H9 (cell line): ENCODE measurements around the gene TEDDM1. TPM values are rescaled to one million over a fixed set of nuclear protein-coding genes. Genes with fewer than 3 reads are reported as not detected.

Experiments
- DNase-seq: peaks from one replicate; pipeline ENCODE4 v3.0.0-alpha.2; 2017
- H2AFZ ChIP-seq: one replicate; pipeline ENCODE4 v1.6.1; 2013; ENCODE audit warnings: mild to moderate bottlenecking, low read length, control low read depth, moderate library complexity
- H2AK5ac ChIP-seq: 2 replicates; pipeline ENCODE4 v1.6.1; 2013; ENCODE audit warnings: low read length, control low read depth, mixed read lengths; ENCODE audit not compliant: insufficient read length
- H2BK120ac ChIP-seq: one replicate; pipeline ENCODE4 v1.6.1; 2013; ENCODE audit warnings: low read depth, mild to moderate bottlenecking, low read length, control low read depth, inconsistent platforms; ENCODE audit not compliant: poor library complexity, severe bottlenecking
- H2BK12ac ChIP-seq: 2 replicates; pipeline ENCODE4 v1.6.1; 2013; ENCODE audit warnings: low read length, control low read depth, mixed read lengths, low read depth; ENCODE audit not compliant: insufficient read length
- H2BK15ac ChIP-seq: 2 replicates; pipeline ENCODE4 v1.6.1; 2013; ENCODE audit warnings: low read depth, low read length, control low read depth
- H2BK20ac ChIP-seq: one replicate; pipeline ENCODE4 v1.6.1; 2013; ENCODE audit warnings: low read depth, mild to moderate bottlenecking, low read length, control low read depth, inconsistent platforms; ENCODE audit not compliant: poor library complexity, severe bottlenecking
- H2BK5ac ChIP-seq: 2 replicates; pipeline ENCODE4 v1.6.1; 2013; ENCODE audit warnings: low read length, control low read depth, mixed read lengths; ENCODE audit not compliant: insufficient read length
- H3K14ac ChIP-seq: 2 replicates; pipeline ENCODE4 v1.6.1; 2013; ENCODE audit warnings: low read length, control low read depth; ENCODE audit not compliant: insufficient read depth
- H3K18ac ChIP-seq: 2 replicates; pipeline ENCODE4 v1.6.1; 2013; ENCODE audit warnings: low read depth, mild to moderate bottlenecking, mixed read lengths, low read length, control low read depth; ENCODE audit not compliant: insufficient read length
- H3K23ac ChIP-seq: 2 replicates; pipeline ENCODE4 v1.6.1; 2013; ENCODE audit warnings: low read length, control low read depth, mixed read lengths, low read depth; ENCODE audit not compliant: insufficient read length
- H3K23me2 ChIP-seq: 2 replicates; pipeline ENCODE4 v1.6.1; 2013; ENCODE audit warnings: low read depth, mild to moderate bottlenecking, mixed read lengths, low read length, control low read depth; ENCODE audit not compliant: insufficient read length, poor library complexity, severe bottlenecking
- H3K27ac ChIP-seq: 2 replicates; pipeline ENCODE4 v1.5.1; 2013; ENCODE audit warnings: low read length, control low read depth, mixed read lengths, low read depth; ENCODE audit not compliant: insufficient read length
- H3K27me3 ChIP-seq: 2 replicates; pipeline ENCODE4 v1.6.1; 2013; ENCODE audit warnings: low read length, control low read depth, inconsistent platforms; ENCODE audit not compliant: insufficient read depth
- H3K4ac ChIP-seq: 2 replicates; pipeline ENCODE4 v1.6.1; 2013; ENCODE audit warnings: low read depth, mild to moderate bottlenecking, control low read depth, inconsistent platforms, low read length, moderate library complexity
- H3K4me1 ChIP-seq: 2 replicates; pipeline ENCODE4 v1.6.1; 2013; ENCODE audit warnings: low read length, control low read depth, inconsistent platforms; ENCODE audit not compliant: insufficient read depth
- H3K4me2 ChIP-seq: 2 replicates; pipeline ENCODE4 v1.6.1; 2013; ENCODE audit warnings: low read length, control low read depth, mixed read lengths; ENCODE audit not compliant: insufficient read length, insufficient read depth
- H3K56ac ChIP-seq: 2 replicates; pipeline ENCODE4 v1.6.1; 2013; ENCODE audit warnings: low read depth, mild to moderate bottlenecking, mixed read lengths, low read length, control low read depth; ENCODE audit not compliant: insufficient read length
- H3K79me1 ChIP-seq: 2 replicates; pipeline ENCODE4 v1.6.1; 2013; ENCODE audit warnings: low read depth, mild to moderate bottlenecking, moderate library complexity, low read length, control low read depth, inconsistent platforms; ENCODE audit not compliant: insufficient read depth, poor library complexity, severe bottlenecking
- H3K79me2 ChIP-seq: 2 replicates; pipeline ENCODE4 v1.6.1; 2013; ENCODE audit warnings: low read length, control low read depth, inconsistent platforms; ENCODE audit not compliant: insufficient read depth
- H3K9ac ChIP-seq: 2 replicates; pipeline ENCODE4 v1.6.1; 2013; ENCODE audit warnings: low read length, control low read depth, mixed read lengths; ENCODE audit not compliant: insufficient read length; ENCODE audit errors: extremely low read depth
- H3K9me3 ChIP-seq: one replicate; pipeline ENCODE4 v1.6.1; 2013; ENCODE audit warnings: low read depth, low read length, inconsistent platforms; ENCODE audit not compliant: control insufficient read depth
- H3T11ph ChIP-seq: one replicate; pipeline ENCODE4 v1.6.1; 2013; ENCODE audit warnings: mild to moderate bottlenecking, low read length, control low read depth, inconsistent platforms
- H4K20me1 ChIP-seq: one replicate; pipeline ENCODE4 v1.6.1; 2013; ENCODE audit not compliant: control insufficient read depth, insufficient read length, insufficient read depth
- H4K5ac ChIP-seq: 2 replicates; pipeline ENCODE4 v1.6.1; 2013; ENCODE audit warnings: low read depth, mild to moderate bottlenecking, mixed read lengths, low read length, control low read depth; ENCODE audit not compliant: insufficient read length
- H4K8ac ChIP-seq: replicated peaks from 2 replicates; pipeline ENCODE4 v1.6.1; 2013; ENCODE audit warnings: low read length, control low read depth, mixed read lengths, low read depth; ENCODE audit not compliant: insufficient read length
- H4K91ac ChIP-seq: 2 replicates; pipeline ENCODE4 v1.6.1; 2013; ENCODE audit warnings: low read depth, mild to moderate bottlenecking, moderate library complexity, mixed read lengths, low read length, control low read depth; ENCODE audit not compliant: insufficient read length
- H3K27ac Mint-ChIP-seq, 3 experiments: 2 replicates in 2 of 3; 3 replicates in 1 of 3; pipeline ENCODE4 v1.8.0; 2020 to 2021; ENCODE audit warnings: mixed read lengths in 3 of 3, mild to moderate bottlenecking in 1 of 3, moderate library complexity in 1 of 3
- H3K27me3 Mint-ChIP-seq: 2 replicates; pipeline ENCODE4 v1.8.0; 2021; ENCODE audit warnings: low read depth, mild to moderate bottlenecking, moderate library complexity, mixed read lengths
- H3K36me3 Mint-ChIP-seq, 3 experiments: 2 replicates in 2 of 3; 3 replicates in 1 of 3; pipeline ENCODE4 v1.8.0; 2020 to 2021; ENCODE audit warnings: low read depth in 3 of 3, mixed read lengths in 3 of 3; ENCODE audit not compliant: insufficient read depth in 1 of 3
- H3K4me1 Mint-ChIP-seq, 2 experiments: 2 replicates each; pipeline ENCODE4 v1.8.0; 2020; ENCODE audit warnings: mixed read lengths in 2 of 2
- H3K4me3 Mint-ChIP-seq, 2 experiments: 2 replicates in 1 of 2; 3 replicates in 1 of 2; pipeline ENCODE4 v1.8.0; 2020 to 2021; ENCODE audit warnings: mild to moderate bottlenecking in 2 of 2, mixed read lengths in 2 of 2, moderate library complexity in 1 of 2
- H3K9me3 Mint-ChIP-seq, 2 experiments: 2 replicates in 1 of 2; 3 replicates in 1 of 2; pipeline ENCODE4 v1.8.0; 2020; ENCODE audit warnings: mild to moderate bottlenecking in 2 of 2, mixed read lengths in 2 of 2, moderate library complexity in 1 of 2
- WGBS: extraction: QIAGEN DNeasy Blood & Tissue Kit; methylation state at CpG from one replicate; pipeline ENCODE4 v1.1.7; 2013; ENCODE audit warnings: missing lambda C conversion rate, low lambda C conversion rate, mixed read lengths; ENCODE audit not compliant: insufficient read length; ENCODE audit errors: extremely low coverage; 5-methylcytosine and 5-hydroxymethylcytosine counted together
- total RNA-seq: library from RNA; stranded (reverse); gene quantifications from 2 replicates; pipeline ENCODE4 v1.2.1, GENCODE V29; 2021
- TF ChIP-seq, protein P1 (sequence below): fragments of 200-600 bp; sonication (generic); conservative IDR thresholded peaks from 3 replicates; pipeline ENCODE4 v1.8.0; 2021; ENCODE audit warnings: antibody characterized with exemption, mild to moderate bottlenecking

TEDDM1 gene
- total RNA-seq, 1 experiment from 2014 or later, result not detected

DNA sequence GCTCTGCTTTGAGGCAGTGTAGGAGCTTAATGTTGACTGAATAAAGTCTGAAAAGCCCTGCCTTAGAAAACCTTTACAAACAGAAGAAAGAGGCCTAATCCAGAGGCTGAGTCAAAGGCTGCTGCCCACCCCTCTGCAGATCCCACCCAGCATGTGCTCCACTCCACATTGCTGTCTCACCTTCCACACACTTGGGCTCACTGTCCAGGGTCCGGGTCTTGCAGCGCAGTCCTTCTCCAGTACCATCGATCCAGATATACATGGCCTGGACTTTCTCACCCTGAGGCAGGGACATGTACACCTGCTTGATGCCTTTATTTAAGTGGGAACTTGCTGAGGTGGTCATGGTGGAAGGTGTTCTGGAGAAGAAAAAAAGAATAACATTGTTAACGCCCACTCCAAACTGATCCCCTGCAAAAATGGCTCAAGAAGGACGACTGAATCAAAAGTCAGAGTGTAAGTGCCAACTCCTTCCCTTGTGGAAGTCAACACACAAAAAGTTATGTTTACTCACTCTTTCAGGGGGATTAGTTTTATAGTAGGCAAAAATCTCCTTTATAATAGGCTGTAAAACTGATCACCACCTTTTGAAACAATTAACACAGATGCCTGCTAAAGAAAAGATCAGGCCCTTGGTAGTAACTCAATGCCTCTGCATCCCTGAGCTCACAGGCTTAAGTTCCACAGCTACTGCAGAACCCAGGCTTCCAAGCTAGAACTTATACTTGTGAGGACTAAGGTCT, 11.9 kb downstream of the TEDDM1 start:
- Histone ChIP-seq H3K56ac (no peak overlapping the region), H2BK20ac (no peak overlapping the region), H3K27ac (no peak overlapping the region), H3K4me2 (peak overlapping the region; percentile 79), H3K14ac (no peak overlapping the region), H3K4me1 (peaks cover 5% of the 10 kb centered on the region), H3T11ph (no peak overlapping the region), H2AFZ (no peak overlapping the region), H2BK120ac (no peak overlapping the region), H3K9me3 (no peaks in the 10 kb centered on the region), H2BK15ac (no peak overlapping the region), H4K20me1 (no peaks in the 10 kb centered on the region), H2BK12ac (no peak overlapping the region), H3K4ac (no peak overlapping the region), H3K79me1 (peaks cover 5% of the 10 kb centered on the region), H3K79me2 (peaks cover 31% of the 10 kb centered on the region; the same call in 1 of the 2 replicates), H3K23ac (no peak overlapping the region), H3K23me2 (peaks cover 12% of the 10 kb centered on the region), H3K18ac (no peak overlapping the region), H4K5ac (no peak overlapping the region), H4K8ac (no peak overlapping the region), H3K9ac (no peak overlapping the region), H3K27me3 (no peaks in the 10 kb centered on the region), H2AK5ac (no peak overlapping the region), H2BK5ac (no peak overlapping the region), H4K91ac (no peak overlapping the region)
- Mint-ChIP-seq H3K27me3 (peaks cover 2% of the 10 kb centered on the region; the same call in 1 of the 2 replicates), H3K9me3 (peaks cover 9 to 11% of the 10 kb centered on the region in 2 experiments; a peak in 4 of 5 replicates), H3K4me3 (peak overlapping the region; percentile 95 to 98), H3K36me3 (peaks cover 70 to 76% (median 73%) of the 10 kb centered on the region in 3 experiments), H3K4me1 (peaks cover 23 to 40% of the 10 kb centered on the region in 2 experiments), H3K27ac (peak overlapping the region in 2 of 3 experiments; percentile 53 to 70; a peak in 3 of 7 replicates)
- no peak for DNase-seq
- no CpG with 5 or more reads among the region's 5 CpGs for WGBS
- TF ChIP-seq, protein P1, sequence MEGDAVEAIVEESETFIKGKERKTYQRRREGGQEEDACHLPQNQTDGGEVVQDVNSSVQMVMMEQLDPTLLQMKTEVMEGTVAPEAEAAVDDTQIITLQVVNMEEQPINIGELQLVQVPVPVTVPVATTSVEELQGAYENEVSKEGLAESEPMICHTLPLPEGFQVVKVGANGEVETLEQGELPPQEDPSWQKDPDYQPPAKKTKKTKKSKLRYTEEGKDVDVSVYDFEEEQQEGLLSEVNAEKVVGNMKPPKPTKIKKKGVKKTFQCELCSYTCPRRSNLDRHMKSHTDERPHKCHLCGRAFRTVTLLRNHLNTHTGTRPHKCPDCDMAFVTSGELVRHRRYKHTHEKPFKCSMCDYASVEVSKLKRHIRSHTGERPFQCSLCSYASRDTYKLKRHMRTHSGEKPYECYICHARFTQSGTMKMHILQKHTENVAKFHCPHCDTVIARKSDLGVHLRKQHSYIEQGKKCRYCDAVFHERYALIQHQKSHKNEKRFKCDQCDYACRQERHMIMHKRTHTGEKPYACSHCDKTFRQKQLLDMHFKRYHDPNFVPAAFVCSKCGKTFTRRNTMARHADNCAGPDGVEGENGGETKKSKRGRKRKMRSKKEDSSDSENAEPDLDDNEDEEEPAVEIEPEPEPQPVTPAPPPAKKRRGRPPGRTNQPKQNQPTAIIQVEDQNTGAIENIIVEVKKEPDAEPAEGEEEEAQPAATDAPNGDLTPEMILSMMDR, result no peak
